ENCODE measurements around the gene CYB561D1.
A peak's percentile ranks its signal among the peaks of the same experiment; 100 is the strongest.

The CYB561D1 gene

GRCh38 chr1:109548321-109549267 is 54.7 kb downstream of the CYB561D1 start, which contains the start of gene GNAI3 (continued):
- no peak for TF ChIP-seq SALL2 (tag by site-specific recombination; IDR thresholded peaks at IDR 0.05; ENCODE audit: borderline replicate concordance)
- no peak for TF ChIP-seq ZNF785 (tag by site-specific recombination; IDR thresholded peaks at IDR 0.05)
- TF ChIP-seq ZBTB48 (tag by site-specific recombination; IDR thresholded peaks at IDR 0.05) = peak; percentile 100
- TF ChIP-seq ZNF792 (tag by site-specific recombination; IDR thresholded peaks at IDR 0.05) = 0 out of 2 replicates have a peak, but pooled peaks have one; percentile 11
- no peak for TF ChIP-seq RBAK (tag by site-specific recombination; IDR thresholded peaks at IDR 0.05)
- TF ChIP-seq ZNF211 (tag by site-specific recombination; IDR thresholded peaks at IDR 0.05; ENCODE audit: low read depth) = no peak
- no peak for TF ChIP-seq ZNF571 (tag by site-specific recombination; IDR thresholded peaks at IDR 0.05)
- no peak for TF ChIP-seq ZNF837 (tag by site-specific recombination; IDR thresholded peaks at IDR 0.05)
- TF ChIP-seq ZNF121 (tag by site-specific recombination; IDR thresholded peaks at IDR 0.05) = peak; percentile 45; the same call in 1 of the 2 replicates

Measured in HEK293 (cell line).